Activated gamma-delta T cell treated with anti-CD3 and anti-CD28 coated beads, Interleukin-2, amount 50 U/mL, for 16 hours (primary cell): Measurements from ENCODE around the gene GAA.
"Not testable (repeated sequence)": the region's sequence is repeated elsewhere in the genome, so short reads cannot be mapped to it uniquely, and the experiment has no call there.

Experiments used
- DNase-seq: peaks from one replicate; pipeline ENCODE4 v3.0.0-alpha.2; 2020; ENCODE audit warnings: low read depth

GAA gene

GRCh38 chr17:80083136-80083661, 18.2 kb upstream of the GAA start:
- DNase-seq, result no peak

GRCh38 chr17:80084773-80085172, 16.6 kb upstream of the GAA start:
- DNase-seq, result no peak

GRCh38 chr17:80086081-80086480, 15.3 kb upstream of the GAA start:
- DNase-seq, result no peak

DNA sequence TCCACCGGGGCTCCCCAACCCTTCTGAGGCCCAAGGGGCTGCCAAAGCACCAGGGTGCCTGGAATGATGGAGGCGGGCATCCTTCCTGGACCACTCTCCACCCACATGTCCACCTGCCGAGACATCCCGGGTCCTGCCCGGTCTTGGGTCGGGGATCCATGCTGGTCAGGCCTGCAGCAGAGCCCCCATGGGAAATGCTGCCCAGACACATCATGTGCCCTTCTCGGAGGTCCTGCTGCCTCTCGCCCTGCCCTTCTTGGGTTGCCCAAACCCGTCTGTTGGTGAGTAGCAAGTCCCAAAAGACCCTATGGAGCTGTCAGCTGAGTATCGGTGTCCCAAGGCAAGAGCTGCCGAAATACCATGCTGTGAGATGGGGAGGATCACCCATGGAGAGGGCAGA, 14.8 kb upstream of the GAA start:
- no peak for DNase-seq

- no peak for DNase-seq
Observed at GRCh38 chr17:80087346-80088265, 13.8 kb upstream of the GAA start.

DNA sequence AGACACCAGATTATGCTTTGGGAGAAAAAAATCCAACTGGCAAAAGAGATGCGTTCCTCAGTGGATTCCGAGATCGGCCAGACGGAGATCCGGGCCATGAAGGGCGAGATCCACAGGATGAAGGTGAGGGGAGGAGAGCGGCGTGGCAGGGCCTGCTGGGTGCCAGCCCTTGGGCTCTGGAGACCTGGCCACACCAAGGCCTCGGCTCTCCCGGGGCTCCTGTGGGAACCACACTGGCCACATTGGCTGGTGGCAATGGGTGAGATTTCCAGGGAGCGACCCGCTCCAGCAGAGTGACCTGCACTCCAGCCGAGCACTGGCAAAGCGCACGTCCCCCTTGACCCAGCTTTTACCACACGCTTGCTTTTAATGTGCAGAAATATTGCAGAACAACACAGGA, 11.6 kb upstream of the GAA start:
- no peak for DNase-seq

DNA sequence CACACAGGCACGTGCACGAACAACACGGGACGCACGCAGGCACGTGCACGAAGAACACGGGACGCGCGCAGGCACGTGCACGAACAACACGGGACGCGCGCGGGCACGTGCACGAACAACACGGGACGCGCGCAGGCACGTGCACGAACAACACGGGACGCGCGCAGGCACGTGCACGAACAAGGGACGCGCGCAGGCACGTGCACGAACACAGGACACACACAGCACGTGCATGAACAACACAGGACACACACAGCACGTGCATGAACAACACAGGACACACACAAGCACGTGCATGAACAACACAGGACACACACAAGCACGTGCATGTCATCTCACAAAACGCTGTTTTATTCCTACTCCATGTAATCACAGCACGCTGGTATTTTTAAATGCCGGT, 11.2 kb upstream of the GAA start:
- DNase-seq, result not testable (repeated sequence)

DNA sequence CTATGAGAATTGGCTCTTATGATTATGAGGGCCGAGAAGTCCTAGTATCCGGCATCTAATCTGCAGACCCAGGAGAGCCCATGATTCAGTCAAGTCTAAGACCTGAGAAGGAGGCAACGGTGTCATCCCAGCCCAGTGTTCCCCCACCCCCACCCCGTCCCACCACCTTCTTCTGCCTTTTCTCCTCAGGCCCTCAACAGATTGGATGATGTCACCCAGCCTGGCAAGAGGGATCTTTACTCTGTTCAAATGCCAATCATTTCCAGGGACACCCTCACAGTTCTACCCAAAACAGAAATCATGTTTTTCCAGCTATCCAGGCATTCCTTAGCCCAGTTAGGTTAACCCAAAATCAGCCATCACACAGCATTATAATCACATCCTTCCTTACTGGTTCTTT, 10.0 kb upstream of the GAA start:
- no peak for DNase-seq

DNA sequence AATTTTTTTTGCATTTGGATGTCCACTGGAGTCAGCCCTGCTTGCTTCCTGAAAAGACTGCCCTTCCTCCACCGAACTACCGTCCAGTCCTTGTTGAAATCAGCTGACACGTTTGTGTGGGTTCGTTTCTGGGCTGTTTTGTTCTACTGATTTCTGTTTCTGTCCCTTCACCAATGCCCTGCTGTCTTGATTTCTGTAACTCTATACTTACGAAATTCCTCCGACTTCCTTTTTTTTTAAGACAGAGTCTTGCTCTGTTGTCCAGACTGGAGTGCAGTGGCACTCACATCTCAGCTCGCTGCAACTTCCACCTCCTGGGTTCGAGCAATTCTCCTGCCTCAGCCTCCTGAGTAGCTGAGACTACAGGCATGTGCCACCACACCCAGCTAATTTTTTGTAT, 8.4 kb upstream of the GAA start:
- DNase-seq, result no peak

GRCh38 chr17:80095038-80095843, 6.1 kb upstream of the GAA start:
- DNase-seq, result no peak

- DNase-seq, result no peak
Observed at GRCh38 chr17:80095844-80096475, 5.4 kb upstream of the GAA start.

DNA sequence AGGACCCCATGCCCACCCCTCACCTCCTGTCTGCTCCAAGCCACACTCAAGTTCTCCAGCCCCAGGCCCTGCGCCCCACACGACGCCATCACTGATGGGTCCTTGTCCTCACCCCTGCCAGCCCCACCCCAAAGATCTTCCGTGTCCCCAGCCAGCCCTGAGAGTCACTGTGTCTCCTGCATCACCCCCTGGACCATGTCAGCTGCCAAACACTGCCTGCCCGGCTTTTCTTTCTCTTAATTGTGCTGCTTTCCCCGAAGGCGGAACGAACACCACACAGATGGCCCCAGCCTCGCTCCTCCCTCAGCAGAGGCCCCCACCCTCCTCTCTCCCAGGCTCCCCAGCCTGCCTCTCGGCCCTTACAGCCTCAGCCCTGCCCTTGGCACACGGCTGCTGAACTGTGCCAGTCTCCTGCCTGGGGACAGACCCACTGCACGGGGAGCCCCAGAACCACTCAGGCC, 4.8 kb upstream of the GAA start:
- DNase-seq, result no peak

DNA sequence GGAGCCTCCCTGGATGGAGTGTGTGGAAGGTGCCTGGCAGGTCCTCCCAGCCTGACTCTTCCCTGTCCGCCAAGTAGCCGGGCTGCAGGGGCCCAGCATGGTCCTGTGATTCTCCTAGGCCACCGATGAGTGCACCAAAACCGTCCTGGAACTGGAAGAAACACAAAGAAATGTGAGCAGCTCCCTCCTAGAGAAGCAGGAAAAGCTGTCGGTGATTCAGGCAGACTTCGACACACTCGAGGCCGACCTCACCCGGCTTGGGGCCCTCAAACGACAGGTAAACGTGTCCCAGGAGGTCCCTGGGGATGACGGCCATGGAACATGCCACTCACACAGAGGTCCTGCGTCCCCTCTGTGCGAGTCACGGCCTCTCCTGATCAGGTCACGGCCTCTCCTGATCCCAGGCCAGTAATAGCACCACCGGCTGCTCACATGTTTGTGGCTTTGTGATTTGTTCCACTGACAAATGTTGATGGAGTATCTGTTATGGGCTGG, 4.2 kb upstream of the GAA start:
- no peak for DNase-seq

DNA sequence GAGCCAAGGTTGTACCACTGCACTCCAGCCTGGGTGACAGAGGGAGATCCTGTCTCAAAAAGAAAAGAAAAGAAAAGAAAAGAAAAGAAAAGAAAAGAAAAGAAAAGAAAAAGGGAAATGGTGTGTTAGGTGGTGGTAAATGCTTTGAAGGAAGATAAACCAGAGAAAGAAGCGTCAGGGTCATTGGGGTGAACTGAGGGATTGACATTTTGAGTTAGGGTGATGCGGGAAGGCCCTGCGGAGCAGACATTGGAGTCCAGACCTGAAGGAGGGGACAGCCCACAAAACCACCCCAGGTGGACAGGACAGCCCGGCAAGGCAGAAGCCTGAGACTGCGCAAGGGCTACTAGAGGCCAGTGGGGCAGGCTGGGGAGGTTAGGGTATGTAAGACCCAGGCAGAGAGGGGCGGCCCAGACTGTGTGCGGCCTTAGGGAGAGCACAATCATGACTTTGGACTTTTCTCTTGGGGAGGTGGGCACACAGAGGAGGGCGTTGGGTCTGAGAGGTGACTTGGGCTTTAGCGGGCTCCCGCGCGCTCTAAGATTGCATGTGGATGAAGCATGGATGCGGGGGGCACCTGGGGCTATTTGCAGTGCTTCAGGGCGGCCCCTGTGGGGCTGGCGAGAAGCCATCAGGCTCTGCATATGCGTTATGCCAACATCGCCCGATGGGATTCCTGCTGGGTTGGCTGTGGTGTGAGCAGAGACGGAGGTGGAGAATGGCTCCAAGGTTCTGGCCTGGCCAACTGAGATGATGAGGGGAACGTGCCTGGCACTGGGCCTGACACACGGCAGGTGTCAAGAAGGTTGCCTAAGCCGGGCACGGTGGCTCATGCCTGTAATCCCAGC, 3.3 kb upstream of the GAA start:
- DNase-seq, result no peak

DNA sequence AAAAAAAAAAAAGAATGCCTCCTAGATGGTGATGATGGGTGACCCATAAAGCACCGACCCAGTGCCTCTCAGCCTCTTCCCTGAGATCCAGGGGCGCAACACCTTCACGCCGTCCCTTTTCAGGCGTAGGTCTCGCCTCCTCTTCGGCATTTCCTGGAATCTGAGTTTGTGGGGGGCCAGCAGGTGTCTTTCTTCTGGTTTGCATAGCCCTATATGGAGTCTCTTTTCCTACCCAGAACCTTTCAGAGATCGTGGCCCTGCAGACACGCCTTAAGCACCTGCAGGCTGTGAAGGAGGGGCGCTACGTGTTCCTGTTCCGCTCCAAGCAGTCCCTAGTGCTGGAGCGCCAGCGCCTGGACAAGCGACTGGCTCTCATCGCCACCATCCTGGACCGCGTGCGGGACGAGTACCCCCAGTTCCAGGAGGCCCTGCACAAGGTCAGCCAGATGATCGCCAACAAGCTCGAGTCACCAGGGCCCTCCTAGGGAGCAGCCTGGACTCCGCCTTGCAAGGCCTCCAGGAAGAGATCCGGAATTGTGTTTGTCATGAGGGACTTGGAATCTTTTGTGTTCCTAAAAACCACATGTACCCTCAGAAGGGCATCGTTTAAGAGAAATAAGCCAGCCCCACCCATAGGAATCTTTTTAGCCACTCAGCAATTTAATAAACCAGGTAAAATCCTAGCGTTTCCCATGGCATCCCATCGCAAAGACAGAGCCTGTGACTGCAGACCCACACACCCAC, 1.9 kb upstream of the GAA start:
- no peak for DNase-seq

DNA sequence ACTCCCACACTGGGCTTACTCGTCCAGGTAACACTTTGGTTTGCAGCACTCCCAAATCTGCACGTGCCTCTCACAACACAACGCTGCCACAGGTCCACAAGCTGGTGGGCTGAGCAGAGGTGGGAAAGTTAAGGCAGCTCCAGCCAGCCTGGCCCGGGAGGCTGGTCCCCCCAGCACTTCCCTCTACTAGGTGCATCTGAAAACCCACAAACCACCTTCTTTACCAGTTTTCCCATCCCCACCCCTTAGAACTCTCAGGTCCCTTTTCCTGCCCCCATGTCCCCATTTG, 1.4 kb upstream of the GAA start:
- DNase-seq, result no peak

DNA sequence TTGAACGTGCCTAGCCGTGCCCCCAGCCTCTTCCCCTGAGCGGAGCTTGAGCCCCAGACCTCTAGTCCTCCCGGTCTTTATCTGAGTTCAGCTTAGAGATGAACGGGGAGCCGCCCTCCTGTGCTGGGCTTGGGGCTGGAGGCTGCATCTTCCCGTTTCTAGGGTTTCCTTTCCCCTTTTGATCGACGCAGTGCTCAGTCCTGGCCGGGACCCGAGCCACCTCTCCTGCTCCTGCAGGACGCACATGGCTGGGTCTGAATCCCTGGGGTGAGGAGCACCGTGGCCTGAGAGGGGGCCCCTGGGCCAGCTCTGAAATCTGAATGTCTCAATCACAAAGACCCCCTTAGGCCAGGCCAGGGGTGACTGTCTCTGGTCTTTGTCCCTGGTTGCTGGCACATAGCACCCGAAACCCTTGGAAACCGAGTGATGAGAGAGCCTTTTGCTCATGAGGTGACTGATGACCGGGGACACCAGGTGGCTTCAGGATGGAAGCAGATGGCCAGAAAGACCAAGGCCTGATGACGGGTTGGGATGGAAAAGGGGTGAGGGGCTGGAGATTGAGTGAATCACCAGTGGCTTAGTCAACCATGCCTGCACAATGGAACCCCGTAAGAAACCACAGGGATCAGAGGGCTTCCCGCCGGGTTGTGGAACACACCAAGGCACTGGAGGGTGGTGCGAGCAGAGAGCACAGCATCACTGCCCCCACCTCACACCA, 724 bp downstream of the GAA start:
- no peak for DNase-seq

GRCh38 chr17:80102664-80103448, 1.5 kb downstream of the GAA start:
- no peak for DNase-seq

- DNase-seq, result no peak
Observed at GRCh38 chr17:80103449-80104085, 2.2 kb downstream of the GAA start.
